DMS153 (cell line): ENCODE data around the gene ESRRG.
A peak's percentile ranks its signal among the peaks of the same experiment; 100 is the strongest.

ENCODE experiments used
- DNase-seq: peaks from one replicate; lab custom pipeline; 2025; lab: John Stamatoyannopoulos, UW

The ESRRG gene

DNA sequence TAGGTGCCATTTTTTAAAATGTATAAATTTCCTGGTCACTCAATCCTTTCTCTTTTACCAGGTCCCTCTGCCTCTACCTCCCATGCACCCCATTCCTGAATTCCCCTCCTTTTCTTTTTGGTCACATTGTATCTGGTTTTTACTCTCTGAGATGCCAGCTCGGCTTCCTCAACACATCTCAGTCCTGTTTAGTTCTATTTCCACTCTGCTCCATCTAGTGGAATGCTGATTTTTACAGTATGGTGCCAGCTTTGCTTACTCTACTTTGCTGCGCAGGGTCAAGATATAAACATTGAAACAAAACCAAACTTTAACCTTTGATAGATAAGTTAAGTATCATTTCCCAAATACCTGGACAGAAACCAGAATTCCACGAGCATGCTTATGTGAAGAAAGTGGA is 96.0 kb downstream of the ESRRG start:
- DNase-seq: no peak

DNA sequence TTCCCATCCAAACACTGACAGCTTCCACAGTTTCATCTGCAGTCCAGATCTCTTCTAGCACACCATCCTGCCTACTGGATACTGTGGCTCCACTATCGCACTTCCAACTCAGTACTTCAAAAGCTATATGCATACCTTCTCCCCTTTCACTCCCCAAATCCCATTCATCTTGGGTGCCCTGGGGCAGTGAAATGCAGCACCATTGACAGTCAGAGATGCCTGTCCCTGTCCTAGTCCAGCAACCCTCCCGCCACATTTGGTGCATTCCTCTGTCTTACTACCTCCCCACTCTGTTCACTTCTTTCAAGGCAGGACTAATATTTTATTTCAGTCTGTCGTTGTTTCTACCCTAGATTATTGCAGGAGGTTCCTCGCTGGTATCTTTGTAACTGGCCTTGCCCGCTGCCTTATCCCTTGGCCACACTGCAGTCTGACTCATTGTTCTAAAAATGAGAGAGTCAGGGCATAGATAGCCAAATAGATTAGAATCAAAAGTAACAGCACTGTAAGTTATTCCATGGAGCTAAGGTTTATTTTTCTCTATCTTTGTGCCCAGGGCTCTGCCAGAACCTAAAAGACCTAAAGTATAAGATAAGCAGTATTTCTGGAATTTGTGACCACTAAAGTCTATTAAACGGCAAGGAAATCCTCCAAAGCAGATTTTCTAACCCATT is 96.7 kb downstream of the ESRRG start:
- DNase-seq: no peak

DNA sequence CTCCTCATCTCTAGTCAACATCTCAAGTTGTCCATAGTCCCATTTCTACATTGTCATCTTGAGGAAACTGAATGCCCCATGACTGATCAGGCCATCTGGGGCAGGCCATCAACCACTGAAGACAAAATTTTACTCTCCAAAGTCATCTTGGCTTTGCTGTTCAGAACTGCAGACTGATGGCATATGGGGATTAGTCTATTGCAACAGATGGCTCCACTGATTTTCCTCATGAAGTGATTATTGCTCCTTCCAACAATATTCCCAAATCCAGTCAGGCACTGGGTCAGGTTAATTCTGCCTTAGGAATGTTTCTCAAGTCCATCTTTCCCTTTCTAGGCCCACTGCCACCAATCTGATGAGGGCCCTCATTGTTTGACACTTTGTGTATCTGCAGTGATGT is 101.7 kb downstream of the ESRRG start:
- no peak for DNase-seq

DNA sequence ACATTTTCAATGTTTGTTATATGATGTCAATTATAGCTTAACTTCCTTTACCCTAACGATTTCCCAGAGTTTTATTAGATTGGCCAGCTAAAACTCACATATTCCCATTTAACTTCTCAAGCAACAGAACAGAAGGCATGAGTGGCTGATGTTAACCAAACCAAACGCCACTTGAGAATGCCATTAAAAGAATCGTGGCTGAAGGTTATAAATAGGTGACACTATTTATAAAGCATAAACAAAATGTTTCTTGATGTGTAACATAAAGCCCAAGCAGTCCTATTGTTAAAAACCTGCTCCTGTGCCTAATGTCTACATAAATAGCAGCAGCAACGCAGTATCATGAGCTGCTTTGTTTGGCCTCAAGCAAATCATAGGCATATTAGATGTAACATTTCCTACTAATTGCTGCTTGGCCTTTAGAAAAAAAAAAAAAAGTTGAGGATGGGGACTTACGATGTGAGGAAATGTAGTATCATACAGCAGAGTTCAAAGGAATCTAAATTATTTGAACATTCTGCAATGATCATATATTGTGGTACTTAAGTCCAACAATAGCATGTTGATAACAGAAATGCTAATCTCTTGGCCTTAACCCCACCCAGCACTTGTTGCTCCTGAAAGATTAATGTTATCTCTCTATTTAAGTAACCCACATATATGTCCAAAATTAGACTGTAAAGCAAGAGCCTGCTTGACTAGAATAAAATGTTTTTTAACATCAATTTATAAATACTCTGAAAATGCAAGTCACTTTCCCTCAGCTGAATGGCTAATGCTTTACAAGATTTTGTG is 106.0 kb downstream of the ESRRG start:
- peak; percentile 87 for DNase-seq

DNA sequence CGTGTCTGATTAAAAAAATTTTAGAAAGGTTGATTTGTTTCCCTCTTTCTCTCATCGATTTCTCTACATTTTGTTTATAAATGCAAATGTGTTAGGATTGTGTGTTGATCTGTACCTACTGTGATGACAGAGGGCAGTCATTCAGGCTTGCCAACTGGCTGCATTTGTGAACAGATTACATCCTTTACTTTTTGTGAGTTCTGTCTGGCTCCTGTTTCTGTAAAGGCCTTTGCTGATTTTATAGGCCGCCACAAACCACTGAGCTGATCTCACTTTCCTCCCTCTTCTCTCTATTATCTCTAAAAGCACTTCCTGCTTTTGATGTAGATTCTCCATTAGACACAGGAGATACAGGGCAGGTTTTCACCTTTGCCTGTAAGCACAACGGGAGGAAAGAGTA is 106.8 kb downstream of the ESRRG start:
- DNase-seq: peak; percentile 84

DNA sequence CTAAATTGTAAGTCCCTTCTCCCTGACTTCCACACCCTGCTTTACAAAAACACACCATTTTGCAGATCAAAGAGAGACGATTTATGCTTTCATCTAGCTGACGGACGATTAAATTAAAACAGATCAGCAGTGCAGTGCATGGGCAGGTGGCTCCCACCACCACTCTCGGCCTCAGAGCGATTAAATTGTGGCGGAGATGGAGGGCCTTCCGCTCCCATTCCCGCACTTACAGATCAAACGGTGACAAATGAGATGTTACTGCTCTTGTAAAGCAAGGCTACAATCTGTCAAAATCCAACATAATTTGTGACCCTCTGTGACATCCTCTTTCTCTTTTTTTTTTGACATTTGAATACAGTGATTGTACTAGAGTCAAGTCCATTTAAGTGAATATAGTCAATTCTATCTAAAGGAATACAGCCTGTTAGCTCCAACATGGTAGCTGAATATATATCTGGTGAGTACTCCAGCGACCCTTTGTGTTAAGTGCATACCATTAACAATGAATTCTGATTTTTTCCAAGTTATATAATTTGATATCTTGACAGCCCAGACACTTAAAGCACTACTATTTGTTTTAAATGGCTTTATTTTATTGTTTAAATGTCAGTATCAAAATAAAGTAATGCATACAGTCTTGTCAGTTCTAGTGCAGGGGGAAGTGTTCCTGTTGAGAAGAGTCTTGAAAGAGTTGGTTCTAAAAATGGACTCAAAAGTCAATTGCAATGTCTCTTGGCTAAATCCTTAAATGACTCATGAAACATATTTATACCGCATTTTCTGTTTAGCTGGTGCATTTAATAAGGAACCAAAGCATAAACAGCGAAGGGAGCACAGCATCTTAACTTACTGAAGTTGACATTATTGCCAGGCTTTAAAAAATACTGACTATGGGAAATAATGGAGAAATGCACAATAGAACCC is 109.0 kb downstream of the ESRRG start:
- no peak for DNase-seq

DNA sequence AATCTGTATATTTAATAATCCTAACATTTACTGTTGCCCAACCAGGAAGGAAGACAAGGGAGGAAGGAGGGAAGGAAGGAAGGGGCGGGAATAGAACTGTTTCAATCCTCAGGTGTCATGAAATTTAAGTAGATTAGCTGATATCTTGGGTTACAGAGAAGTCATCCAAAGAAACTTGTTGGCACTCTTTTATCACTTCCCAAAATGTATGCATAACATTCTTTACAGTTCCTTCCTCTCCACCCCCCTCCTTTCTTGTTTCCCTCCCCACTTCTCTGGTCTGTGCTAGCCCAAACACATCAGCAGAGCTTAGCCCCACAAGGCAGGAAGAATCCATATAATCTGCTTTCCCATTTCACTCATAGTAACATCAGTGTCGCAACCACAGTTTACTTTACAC is 110.9 kb downstream of the ESRRG start:
- DNase-seq: no peak

DNA sequence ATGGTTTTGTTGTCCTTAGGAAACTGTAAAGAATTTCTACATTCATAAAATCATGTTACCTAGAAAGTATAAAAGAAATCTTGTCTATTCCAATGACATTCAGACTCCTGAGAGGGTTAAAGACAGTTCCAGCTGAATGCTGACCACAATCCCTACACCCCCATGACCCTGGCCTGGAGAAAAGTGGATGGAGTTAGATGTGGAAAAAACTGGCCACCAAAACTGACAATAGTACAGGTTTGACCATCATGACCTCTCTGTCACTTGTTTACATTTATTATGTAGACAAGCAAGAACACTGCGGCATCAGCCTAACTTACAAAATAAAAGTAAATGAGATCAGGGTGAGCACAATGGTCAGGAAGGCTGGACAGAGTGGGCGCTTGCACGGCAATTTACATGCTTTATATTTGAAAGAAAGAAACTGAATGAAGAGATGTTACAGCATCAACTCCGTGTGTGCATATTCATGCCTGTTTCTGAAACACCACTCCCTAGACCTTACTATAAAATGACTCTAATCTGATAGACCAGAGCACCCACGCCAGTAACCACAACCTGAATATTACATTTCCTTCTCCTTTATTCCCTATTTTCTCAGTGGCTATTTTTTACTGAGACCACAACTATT is 116.0 kb downstream of the ESRRG start:
- no peak for DNase-seq

DNA sequence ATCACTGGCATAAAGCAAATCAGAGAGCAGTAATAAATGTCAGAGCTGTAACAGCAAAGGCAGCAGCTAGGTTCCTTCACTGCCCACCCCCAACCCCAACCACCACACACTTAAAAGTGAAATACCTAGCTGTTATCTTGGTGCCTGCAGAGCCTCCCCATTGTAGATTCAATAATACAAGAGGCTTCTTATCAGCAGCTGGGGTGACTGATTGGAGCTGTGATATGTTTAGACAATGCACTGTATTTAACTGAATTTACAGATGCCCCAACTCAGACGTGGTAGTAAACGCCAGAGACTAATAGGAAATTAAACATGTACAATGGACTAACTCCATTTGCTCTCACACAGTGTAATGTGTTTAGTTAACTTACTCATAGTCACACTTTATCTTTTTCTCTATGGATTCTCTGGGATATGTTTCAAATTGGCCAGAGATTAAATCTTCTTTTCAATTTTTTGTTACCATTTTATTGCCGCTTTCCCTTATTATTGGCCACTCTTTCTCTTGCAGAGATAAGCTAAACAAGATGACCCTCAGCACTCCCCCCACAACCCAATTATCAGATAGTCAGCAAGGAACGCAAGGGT is 117.1 kb downstream of the ESRRG start:
- DNase-seq: no peak

DNA sequence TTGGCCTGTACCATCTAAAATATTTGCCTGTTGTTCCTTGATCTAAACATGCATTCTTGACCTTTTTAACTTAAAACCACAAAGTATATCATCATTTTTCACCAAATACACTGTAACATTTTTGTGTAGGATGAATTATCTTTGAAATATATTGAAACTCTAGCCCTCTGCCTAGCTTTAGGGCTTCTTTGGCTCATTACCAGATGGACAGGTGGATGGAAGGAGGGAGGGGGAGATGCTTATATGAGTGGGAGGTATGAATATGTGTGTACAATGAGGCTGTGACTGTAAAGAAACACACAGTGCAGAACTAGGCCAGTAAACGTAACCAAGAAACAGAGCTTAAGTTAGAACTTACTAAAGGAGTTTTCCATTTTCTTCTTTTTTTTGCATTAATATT is 118.5 kb downstream of the ESRRG start:
- DNase-seq: peak; percentile 30

DNA sequence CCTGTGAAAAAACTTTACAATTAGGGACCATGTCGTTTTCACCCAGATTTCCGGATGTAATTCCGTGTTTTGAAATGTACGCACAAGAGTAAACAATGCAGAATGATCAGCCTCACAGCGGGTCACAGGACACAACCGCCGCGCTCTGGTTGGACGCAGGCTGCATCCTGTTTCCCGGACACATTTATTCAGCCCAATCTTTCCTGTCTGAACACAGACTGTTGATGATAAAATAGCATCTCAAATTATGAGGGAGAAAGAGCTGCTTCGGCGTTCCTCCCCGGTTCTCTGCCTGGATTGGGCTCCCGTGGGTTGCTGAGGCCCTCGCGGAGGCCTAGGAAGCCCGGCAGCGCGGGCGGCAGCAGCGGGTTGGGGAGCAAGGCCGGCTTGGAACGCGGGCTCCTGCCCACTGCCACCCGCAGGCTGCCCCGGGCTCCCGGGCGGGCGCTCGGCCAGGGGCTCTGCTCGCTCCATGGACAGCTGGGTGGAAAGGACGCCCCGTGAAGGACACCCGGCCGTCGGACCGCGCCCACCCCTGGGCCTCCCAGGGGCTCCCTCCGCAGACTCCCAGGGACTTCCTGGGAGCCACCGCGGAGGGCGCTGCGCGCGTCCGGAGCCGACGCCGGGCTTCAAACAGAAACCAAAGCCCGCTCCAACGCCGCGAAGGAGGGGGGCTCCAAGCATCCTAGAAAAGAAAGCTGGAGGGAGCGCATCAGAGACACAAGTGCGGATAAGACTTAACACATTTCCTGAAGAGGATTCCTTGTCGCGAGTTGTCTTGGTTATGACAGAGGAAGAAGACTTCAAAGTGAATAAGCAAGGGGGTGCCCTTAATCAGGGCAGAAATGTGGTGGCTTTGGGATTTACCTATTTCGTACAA is 122.3 kb downstream of the ESRRG start:
- DNase-seq: peak; percentile 87

DNA sequence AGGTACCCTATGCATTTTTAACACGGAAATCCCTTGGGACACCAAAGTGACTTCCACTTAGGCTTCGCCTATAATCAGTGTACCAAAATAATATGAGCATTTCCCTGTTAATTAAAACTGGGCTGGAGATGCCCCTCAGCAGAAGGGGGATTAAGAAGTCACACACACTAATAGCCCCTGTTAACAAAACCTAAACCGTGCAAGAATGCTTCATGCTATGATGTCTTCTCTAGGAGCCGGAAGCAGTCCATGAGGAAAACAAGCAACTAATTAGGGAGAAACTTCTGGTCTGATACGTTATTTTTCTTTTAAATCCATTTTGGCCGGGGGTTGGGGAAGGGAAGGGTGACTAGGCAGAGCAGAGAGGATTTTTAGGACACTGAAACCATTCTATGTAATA is 123.4 kb downstream of the ESRRG start:
- no peak for DNase-seq

DNA sequence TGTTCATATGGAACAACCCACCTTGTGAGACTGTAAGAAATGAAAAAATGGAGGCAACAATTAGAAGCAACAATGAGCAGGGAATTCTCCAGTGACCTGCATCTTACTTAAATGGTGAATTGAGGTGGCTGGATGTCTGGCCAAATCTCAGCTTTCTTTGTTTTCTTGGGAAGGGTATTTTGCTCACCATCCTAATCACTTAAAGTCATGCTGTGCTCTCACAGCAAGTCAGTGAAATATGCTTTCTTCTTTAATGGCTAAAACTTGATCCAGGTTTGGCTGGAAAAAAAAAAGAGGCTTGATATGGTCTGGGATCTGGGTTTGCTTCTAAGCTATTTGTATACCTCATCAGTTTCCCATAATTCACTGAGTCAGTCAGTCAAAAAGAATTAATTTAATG is 124.8 kb downstream of the ESRRG start:
- DNase-seq: no peak

DNA sequence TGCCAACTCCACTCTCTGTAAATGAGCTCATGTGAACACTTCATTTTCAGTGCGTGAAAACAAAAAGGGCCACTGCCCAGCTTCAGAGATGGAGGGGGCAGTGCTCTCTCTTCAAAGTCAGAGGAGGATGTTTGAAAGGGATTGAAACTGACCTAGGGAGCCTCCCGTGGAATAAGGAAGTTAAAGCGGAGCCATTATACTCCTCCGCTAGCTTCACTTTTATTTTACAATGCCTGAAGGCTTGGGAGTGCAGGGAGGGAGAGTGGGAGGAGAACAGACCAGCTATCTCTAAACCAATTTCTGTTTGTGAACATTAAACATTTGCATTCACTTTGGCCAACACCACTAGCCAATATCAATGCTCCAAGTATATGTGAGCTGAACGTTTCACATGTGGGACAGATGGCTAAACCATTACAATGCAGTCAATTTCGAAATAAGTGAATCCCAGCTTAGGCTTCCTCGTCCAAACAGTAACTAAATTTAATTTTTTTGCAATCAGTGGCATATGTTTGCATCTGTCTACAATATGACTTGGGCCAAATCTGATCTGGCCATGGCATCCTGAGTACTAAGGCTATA is 126.9 kb downstream of the ESRRG start:
- DNase-seq: no peak

DNA sequence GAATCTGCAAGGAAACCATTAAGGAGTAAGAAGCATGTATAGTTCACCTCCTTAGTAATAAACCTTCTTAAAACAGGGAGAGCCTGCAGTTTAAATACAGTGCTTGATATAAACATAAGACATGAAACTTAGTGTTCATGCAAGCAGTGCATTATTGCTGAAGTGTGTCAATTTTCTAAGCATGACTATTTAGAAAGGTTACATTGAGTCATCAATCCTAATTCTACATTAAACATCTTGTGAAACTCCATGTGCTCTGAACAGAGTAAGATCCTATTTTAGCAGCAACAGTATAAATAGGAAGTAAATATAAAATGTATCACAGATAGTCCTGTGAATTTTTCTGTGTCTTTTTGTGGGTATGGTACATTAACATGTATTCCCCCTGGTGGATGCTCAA is 135.5 kb downstream of the ESRRG start:
- DNase-seq: no peak

DNA sequence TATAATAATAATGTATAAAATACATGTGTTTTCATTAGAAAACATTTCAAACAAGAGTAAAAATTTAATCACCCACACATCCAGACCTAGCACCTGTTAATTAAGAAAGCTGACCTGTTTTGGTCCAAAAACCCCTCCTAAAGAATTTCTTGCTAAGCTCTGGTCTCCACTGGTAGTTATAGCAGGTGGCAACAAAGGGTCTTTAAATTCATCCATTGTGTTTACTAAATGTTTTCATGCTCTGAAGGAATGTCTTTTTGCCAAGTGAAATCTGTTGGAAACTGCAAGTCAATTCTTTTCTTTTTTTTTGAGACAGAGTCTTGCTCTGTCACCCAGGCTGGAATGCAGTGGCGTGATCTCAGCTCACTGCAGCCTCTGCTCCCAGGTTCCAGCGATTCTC is 141.1 kb downstream of the ESRRG start:
- DNase-seq: no peak

DNA sequence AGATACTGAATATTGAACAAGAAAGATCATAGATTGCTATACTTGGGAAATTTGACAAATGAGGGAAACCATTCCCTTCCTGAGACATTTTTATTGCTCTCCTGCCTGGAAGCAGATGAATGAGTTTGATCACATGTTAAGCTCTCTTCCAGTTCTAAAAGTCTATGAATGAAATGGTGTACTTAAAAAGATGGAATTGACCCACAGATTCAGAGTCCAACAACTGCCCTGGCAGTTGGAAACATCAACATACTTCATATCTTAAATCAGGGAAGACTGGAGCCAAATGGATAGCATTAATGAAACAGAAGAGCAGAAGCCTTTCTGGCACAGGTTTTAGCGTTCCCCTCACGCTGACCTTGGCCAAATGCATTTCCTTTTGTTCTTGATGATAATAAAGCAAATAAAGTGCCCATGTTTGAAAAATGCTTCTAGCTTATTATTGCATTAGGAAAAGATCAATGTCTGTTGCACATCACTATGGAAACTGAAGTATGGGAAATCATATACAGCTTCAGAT is 142.6 kb downstream of the ESRRG start:
- no peak for DNase-seq

DNA sequence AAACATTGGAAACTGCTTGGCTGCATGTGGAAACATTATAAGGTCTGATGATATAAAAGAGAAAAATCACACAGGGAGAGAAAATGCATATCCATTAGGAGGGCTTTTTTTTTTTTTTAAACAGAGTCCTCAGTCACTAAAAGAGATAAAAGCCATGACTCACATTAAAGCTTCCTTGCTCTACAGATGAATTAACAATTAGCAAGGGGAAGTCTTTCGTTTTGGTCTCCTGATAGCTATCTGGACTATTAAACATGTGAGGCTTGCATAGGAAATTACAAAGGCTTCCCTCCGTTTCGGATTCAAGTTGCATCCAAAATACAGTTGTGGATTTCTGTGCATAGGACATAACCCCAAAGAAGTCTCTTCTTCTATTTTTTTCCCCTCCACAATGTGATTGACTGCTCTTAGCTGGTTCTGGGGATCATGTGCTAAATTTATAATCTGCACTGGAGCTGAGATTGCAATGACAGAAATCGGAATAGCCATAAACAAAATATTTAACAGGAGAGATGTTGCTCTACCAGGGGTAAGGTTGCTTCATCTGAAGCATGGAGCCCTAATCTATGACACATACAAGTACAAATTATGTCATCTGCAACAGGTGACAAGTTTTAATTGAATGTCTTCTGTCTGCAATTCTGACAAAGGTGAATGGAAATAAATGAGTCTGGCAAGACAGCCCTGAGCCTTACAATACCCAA is 146.8 kb downstream of the ESRRG start:
- DNase-seq: no peak

DNA sequence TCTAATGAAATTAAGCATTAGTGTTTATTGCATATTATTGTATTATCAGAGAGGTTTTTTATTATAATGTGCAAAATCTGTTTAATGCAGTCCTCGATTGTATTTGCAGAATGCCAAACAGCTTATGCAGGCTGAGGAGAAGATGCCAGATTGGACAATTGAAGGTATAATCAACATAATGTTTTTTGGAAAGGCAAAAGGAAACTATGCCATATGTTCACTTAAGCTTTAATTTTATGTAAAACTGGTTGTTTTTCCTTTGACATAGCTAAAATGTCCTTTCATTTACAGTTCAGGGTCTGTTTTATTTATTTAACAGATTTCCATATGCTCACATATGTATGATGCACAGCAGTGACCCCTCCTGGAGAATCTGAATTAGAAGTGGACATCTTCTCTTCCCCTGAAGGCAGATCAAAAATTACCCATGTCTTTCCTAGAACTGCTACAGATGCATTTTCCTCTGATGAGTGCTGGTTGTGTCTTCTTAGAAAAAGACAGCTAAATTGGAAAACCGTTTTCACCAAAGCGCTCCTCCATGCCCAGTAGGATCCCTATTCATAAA is 156.5 kb downstream of the ESRRG start:
- DNase-seq: no peak
